T follicular helper cell (primary cell): ENCODE results near the gene KATNAL1.
"Not testable (repeated sequence)": the region's sequence is repeated elsewhere in the genome, so short reads cannot be mapped to it uniquely, and the experiment has no call there.

ENCODE experiments used
- DNase-seq: peaks from one replicate; pipeline ENCODE4 v3.0.0-alpha.2; 2020; ENCODE audit warnings: low read depth

Gene KATNAL1

DNA sequence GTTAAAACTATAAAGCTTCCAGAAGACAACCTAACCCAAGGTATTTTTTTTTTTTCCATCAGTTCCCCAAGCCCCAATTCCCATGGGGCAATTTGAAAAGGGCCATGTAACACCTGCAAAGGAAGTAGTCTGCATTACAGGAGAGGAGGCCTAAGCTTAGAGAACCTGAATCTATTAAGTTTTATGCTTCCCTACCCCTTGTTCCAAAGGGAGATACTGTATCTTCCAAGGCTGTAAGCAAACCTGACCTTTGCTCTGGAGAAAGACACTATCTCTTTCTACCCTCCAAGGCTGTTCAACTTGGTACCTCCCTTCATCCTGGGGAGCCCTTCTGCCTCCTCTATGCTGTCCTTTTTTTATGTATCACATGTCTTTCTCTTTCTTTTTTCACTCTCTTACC, 15.0 kb downstream of the KATNAL1 start:
- no peak for DNase-seq

DNA sequence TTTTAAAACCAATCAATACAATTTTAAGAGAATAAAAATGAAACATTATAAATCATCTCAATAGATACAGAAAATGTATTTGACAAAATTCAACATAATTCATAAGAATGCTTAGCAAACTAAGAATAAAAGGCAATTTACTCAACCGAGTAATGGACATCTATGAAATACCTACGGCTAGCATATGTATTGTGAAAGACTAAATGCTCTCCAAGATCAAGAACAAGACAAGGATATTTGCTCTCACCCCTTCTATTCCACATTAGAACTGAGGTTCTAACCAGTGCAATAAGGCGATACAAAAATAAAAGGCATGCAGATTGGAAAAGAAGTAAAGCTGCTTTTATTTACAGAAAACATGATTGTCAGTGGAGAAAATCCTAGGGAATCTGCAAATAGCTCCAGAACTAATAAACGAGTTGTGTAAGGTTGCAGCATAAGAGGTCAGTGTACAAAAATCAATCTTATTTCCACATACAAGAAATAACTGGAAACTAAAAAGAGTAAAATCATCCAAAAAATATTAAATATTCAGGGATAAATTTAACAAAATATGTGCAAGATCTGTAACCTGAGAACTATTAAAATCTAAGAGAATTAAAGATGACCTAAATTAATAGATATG, 16.4 kb downstream of the KATNAL1 start:
- DNase-seq, result no peak

DNA sequence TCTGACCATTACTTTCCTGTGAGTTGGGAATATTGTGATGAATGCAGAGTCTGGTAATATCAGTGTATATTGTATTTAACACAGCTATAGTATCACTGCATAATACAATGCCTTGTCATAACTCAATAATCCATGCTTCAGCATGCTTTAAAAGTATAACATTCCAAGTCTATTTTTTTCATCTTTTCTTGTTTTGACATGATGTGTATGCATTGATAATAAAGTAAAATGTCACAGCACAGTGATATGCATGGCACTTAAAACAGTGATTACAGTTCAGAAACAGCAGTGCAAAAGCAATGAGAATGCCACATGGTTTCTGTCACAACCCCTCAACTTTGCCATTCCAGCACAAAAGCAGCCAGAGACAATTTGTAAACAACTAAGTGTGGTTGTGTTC, 17.8 kb downstream of the KATNAL1 start:
- no peak for DNase-seq

DNA sequence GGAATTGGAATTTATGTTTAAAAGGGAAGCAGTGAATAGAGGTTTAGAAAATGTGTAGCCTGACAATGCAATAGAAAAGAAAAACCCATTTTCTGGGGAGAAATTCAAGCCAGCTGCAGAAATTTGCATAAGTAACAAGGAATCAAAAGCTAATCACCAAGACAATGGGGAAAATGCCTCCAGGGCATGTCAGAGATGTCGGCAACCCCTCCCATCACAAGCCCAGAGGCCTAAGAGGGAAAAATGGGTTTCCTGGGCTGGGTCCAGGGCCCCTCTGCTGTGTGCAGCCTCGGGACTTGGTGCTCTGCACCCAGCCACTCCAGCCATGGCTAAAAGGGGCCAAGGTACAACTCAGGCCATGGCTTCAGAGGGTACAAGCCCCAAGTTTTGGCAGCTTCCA, 21.3 kb downstream of the KATNAL1 start:
- DNase-seq, result not testable (repeated sequence)

DNA sequence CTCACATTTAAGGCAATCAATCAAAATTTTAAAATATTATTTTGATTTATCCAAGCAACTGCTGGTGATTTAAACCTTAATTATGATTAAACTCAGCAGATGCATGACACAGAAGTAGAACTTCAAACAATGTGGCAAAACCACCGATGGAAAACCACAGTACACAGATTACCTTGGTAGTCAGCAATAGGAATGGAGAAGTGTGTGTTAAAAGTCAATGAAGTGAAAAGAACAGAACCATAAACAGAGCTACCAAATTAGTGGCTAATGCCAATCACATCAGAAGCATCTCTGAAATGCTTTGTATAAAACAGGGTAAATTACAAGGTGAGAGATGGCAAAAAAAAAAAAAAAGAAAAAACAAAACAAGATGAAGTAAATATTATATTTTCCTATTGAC, 31.2 kb downstream of the KATNAL1 start:
- DNase-seq, result no peak

DNA sequence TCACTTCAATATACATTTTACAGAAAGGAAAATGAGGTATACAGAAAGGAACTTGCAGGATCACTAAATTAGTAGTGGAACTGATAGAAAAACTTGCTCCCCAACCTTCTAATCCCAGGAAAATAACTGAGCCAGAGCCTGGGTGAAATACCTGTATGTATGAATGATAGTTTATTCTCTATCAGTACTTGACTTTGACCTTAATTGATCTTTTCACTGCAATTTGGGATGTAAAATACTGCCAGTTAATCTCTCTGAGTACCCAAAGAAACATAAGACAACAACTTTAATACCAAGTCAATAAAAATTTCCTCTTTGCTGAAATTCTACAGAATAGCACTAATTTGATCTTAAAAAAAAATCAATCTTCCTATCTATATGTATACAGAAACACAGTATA, 33.3 kb downstream of the KATNAL1 start:
- no peak for DNase-seq

DNA sequence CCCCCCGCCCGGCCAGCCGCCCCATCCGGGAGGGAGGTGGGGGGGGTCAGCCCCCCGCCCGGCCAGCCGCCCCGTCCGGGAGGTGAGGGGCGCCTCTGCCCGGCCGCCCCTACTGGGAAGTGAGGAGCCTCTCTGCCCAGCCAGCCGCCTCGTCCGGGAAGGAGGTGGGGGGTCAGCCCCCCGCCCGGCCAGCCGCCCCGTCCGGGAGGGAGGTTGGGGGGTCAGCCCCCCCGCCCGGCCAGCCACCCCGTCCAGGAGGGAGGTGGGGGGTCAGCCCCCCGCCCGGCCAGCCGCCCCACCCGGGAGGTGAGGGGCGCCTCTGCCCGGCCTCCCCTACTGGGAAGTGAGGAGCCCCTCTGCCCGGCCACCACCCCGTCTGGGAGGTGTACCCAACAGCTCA, 37.3 kb downstream of the KATNAL1 start:
- DNase-seq, result not testable (repeated sequence)

DNA sequence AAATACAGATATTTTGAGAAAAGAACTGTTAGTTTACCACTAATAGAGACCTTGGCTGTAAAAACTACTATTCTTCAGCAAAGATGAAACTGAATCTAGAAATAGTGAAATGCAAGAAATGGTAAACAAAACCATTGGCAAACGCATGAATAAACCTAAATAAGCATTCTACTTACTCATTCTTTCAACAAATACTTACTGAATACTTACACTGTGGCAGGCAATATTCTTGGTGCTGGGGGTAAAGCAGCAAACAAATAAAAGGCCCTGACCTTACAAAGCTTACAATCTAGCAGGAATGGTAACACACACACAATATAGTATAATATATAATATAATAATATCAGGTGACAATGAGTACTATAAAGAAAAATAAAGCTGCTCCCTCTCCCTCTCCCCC, 38.7 kb downstream of the KATNAL1 start:
- no peak for DNase-seq

DNA sequence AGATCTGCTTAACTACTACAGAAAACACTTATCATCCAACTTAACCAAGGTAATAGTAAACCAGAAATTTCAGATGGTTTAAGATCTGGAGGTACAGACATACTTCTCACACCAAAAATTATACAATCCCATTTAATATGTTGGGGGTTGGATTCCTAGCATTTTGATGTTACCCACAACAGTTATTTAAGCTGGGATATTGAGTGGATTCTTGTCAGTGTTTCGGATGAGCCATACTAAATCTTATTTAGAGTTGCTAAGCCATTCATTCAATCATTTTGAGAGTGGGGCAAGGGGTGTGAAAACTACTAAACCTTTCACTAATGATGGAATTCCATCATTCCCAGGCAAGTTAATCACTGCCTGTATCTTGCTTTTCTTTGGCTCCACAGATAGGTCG, 40.6 kb downstream of the KATNAL1 start:
- DNase-seq, result no peak

DNA sequence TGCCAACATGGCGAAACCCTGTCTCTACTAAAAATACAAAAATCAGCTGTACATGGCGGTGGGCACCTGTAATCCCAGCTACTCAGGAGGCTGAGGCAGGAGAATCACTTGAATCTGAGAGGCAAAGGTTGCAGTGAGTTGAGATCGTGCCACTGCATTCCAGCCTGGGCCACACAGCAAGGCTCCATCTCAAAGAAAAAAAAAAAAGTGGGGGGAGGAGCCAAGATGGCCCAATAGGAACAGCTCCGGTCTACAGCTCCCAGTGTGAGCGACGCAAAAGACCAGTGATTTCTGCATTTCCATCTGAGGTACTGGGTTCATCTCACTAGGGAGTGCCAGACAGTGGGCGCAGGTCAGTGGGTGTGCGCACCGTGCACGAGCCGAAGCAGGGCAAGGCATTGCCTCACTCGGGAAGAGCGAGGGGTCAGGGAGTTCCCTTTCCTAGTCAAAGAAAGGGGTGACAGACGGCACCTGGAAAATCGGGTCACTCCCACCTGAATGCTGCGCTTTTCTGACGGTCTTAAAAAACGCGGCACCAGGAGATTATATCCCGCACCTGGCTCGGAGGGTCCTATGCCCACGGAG, 48.1 kb downstream of the KATNAL1 start:
- DNase-seq, result not testable (repeated sequence)

DNA sequence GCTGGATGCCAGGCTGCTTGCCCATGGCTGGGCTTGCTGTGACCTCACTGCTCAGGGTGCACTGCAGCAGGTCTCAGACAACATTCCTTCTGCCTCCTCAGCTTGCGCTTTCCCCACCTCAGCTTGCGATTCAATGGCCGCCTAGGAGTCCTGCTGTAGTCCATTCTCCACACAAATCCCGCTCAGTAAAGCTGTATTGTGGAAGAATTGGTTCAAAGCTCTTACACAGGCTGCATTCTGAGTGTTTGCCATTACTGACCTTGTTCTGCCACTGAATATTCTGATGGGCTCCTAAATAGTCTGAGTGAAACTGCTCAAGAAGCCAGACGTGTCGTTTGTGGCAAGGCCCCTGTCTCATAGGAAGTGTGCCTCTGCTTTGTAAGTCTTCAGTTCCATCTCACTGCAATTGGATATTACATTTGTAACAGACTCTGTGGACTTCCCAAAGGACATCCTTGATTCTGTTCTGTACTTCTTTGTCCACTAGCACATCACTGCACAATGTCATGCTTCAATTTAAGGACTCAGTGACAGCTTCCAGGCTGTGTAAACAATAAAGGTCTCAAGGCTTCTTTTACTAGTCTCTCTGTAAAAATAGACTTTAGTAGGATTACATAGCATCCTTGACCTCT, 49.8 kb downstream of the KATNAL1 start:
- no peak for DNase-seq

DNA sequence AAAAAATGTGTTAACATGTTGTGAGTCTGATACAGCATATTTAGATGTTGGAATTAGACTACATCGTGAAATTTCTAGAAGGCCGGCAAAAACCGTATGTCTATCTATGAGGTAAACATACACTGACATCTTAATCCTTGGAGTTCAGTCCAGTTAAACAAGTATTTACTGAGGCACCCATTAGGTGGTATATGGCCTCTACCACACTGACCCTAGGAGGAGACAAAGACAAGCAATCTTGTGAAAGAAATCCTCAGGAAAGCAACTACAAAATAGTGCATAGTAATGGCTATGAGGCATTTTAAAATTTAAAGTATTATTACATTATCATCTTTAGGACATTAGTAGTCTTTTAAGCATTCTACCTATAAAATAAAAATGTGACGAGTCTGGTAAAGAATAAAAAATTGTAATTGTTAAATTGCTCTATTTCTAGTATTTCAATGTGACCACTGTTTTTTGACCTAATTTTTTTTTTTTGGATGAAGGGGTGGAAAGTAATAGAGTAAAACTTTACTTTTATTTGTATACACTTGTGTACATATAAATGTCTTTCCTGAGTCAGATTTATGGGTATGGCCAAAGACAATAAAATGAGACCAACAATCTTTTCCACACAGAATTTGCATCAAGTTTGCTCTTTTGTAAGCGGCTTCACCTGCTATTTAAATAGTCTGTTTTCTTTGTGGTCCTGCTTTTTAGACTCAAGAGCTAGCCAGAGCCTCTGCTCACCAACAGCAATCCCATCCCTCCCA, 50.5 kb downstream of the KATNAL1 start:
- no peak for DNase-seq

DNA sequence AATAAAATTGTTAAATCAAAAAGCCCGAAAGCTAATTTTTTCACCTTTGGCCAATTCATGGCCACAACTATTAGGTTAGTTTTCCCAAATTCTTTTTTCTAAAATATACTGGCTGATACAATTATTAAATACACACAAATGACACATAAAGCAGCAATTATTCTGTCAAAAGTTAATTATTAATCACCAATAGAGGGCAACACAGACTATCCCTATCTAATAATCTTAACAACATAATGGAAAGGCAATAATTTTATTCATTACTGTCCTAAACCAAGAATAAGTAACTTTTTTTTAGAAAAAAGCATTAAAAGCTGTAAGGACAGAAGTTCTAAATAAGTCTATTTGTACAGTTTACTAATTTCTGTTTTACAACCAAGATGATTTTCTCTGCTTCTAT, 51.7 kb downstream of the KATNAL1 start:
- DNase-seq, result no peak

DNA sequence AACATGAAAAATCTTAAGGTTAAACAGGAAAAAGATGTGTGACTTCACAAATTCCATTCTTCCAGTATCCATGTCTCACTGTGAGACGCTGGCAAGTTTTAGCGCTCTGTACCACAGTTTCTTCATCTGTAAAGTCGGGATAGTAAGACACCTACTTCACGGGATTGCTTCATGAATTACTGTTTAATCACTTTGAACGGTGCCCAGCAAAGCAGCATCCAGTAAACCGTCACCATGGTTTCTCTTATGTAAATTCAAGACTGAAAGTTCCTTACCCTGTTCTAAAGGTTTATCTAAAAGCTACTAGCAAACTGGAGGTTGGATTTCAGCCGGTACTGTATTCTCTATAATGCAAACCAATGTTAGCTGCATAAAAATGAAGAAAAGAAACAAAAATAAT, 53.5 kb downstream of the KATNAL1 start:
- no peak for DNase-seq

DNA sequence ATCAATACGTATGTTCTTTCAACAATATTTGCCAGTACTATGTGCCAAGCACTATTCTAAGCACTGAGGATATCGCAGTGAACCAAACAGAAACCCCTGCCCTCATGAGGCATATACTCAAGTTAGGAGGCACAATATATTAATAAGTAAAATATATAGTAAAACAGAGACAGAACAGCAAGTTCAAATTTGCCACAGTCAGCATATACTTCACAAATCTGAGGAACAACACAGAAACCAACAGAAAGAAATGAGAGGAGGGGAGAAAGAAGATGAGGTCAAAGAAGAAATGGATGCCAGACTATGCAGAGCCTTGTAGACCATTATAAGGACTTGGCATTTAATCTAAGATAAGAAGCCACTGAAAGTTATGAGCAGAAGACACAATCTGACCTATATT, 59.9 kb downstream of the KATNAL1 start:
- no peak for DNase-seq

DNA sequence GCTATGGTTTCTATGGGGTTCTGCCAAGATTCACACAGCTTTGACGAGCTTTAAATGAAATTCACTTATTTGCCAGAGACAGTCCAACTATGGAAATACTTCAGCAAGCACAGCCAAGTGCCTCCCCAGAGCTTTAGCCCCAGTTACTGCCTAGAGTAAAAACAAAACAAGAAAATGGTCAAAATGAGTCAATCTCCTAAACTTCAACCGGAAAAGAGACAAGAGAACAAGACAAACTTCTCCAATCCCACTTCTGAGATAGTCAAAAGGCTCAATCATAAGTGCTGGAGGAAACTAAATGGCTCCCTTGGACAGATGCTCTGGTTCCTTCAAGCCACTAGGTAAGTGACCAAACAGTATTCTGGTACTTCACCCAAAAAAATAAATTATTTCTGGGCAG, 65.8 kb downstream of the KATNAL1 start:
- no peak for DNase-seq

DNA sequence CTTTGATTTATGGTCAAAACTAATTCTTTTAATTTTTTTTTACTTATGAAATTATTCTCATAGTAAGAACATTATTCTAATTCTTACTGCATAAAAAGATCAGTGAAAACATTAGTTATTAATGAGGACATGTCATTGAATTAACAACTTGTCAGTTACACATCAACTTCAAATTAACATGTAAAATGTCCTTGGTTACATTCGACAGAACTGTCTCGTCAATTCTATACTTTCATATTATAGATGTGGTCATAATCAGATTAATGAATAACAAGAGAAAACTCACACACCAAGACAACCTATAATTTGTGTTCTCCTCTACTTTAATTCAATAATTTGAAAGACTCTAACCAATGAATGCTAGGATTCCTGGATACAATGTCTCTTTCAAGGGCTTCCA, 66.7 kb downstream of the KATNAL1 start:
- DNase-seq, result no peak

DNA sequence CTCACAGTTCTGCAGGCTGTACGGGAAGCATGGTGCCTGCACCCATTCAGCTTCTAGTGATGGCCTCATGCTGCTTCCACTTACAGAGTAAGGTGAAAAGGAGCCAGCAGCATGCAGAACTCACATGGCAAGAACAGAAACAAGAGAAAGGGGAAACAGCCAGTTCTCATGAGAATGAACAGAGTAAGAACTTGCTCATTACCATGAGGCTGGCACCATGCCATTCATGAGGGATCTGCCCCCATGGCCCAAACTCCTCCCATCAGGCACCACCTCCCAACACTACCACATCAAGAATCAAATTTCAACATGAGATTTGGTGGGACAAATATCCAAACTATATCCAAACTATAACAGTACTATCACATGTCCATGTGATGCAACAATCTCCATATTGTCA, 72.1 kb downstream of the KATNAL1 start:
- DNase-seq, result no peak

DNA sequence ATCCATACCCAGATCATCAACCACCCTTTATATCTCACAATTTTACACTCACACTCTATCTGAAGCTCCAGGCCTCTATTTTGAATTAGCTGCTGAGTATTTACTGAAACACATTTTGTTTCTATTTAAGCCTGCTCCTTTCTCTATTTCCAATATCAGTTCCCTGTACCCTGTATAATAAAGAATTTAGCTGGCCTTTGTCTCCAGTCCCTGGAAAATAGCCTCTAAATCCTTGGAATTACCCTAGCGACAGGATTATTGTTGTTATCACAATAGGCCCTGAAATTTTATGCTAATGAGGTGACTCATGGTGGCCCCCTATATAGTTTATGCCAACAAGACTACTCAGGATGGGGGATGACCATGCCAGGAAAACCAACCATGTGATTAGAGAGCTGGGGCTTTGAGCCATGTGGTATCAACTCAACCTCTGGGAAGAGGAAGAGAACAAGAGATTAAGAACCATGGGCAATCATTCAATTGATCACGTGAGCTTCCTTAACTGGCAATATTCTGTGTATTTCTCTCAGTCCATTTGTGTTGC, 72.7 kb downstream of the KATNAL1 start:
- no peak for DNase-seq

DNA sequence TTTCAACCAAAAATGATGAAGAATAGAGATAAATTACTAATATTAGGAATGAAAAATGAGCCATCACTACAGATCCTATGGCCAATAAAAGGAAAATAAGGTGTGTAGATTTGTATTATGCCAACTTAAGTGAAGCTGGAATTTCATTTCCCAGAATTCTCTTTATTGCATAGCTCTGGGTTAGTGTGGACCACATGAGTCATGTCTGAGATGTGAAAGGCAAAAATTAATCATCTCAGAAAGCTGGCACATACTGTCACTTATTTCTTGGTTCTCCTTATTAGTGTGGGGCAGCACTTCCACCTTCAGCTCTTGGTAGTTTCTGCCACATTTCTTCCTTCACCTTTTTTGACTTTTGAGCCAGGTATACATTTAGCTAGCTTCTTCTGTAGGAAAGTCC, 82.6 kb downstream of the KATNAL1 start:
- no peak for DNase-seq

DNA sequence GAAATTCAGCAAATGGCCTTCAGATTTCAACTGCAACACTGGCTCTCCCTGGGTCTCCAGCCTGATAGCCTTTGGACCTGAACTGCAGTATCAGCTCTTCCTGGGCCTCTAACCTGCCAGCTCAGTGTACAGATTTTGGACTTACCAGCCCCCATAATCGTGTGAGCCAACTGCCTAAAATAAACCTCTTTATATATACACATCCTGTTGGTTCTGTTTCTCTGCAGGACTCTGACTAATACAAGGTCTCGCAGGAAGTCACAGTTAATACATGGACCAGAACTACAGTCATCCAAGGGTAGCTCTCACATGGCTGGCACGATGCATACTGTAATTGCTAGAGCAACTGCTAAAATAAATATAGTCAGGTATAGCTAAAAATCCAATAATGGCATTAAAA, 85.1 kb downstream of the KATNAL1 start:
- DNase-seq, result no peak

DNA sequence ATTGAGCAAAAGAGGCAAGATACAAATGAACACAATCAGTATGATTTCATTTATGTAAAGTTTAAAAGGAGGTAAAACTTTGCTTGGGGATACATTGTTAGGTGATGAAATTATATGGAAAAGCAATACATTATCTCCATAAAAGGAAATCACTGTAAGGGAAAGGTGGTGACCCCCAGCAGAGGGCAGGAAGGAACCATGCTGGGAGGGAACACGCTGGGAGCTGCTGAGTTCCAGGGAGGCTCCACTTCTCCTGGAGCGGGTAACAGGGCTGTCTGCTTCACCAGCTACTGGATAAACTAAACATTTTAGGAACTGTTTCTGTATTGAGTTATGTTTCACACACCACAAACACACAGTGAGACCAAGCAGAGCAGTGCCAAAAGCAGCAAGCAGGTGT, 91.2 kb downstream of the KATNAL1 start:
- DNase-seq, result no peak

DNA sequence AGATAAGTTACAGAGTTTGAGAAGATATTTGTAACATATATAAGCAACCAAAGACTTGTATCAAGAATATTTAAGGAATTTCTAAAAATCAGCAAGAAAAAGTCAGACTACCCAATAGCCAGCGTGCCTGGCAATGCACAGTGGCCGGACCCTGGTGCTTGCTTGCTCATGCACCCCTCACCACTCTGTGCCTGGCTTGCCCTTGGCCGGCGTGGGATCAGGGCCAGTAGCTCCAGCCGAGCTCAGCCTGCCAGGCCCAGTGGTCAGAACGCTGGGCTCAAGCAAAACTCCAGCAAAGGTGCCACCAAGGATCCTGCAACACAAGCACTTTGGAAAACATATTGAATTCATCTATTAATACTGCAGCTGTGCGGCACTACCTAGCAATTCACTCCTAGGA, 95.1 kb downstream of the KATNAL1 start:
- DNase-seq, result no peak
